ENCODE data around the gene EPHB3.

GRCh38 chr3:184610245-184610871 lies 48.8 kb downstream of the EPHB3 start:
- TF ChIP-seq, protein P1, sequence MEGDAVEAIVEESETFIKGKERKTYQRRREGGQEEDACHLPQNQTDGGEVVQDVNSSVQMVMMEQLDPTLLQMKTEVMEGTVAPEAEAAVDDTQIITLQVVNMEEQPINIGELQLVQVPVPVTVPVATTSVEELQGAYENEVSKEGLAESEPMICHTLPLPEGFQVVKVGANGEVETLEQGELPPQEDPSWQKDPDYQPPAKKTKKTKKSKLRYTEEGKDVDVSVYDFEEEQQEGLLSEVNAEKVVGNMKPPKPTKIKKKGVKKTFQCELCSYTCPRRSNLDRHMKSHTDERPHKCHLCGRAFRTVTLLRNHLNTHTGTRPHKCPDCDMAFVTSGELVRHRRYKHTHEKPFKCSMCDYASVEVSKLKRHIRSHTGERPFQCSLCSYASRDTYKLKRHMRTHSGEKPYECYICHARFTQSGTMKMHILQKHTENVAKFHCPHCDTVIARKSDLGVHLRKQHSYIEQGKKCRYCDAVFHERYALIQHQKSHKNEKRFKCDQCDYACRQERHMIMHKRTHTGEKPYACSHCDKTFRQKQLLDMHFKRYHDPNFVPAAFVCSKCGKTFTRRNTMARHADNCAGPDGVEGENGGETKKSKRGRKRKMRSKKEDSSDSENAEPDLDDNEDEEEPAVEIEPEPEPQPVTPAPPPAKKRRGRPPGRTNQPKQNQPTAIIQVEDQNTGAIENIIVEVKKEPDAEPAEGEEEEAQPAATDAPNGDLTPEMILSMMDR (IDR thresholded peaks at IDR 0.05), result no peak
- TF ChIP-seq POLR2A (IDR thresholded peaks at IDR 0.05), result no peak
